SKM-1 (cell line): Measurements from ENCODE around the gene MBLAC2.

Experiments
- DNase-seq: peaks from one replicate; lab custom pipeline; 2025; ENCODE audit not compliant: unreplicated experiment; lab: John Stamatoyannopoulos, UW

MBLAC2 gene

DNA sequence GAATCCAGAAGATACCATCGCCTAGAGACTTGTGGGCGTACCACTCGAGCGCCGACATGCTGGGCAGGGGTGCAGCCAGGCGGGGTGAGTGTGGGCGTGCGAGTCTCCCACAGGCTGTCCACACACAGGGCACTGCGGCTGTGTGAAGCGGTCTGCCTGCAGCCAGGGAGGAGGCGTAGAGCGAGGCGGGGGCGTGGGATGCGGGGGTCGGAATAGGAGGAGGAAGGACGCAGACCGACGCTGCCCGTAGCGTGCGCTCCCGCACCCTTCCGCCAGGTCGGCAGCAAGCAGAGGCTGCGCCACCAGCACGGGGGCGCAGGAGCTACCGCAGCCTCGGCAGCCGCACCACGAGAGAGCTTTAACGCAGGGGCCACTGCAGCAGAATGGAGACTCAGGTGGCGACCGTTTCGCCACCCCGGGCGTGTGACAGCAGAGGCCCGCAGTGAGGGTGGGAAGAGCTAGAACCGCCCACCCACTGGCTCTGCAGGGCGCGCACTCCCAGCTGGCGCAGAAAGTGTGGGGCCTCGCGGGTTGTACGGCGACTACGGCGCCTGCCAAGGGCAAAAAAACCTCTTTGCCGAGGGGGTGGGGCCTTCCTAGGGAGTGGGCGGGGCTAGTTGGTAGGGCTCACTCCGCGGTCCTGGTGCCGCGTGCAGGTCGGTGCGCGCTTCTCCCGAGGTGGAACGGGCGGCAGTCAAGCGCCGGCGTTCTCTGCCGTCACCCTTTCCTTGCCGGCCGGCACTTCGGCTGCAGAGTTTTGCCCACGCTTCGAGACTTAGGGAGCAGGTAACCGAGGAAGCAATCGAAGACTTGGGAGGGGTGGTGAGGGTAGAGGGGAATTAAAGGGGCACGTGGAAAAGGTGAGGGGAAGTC lies at the start of gene MBLAC2, which contains the start of gene POLR3G:
Gene MBLAC2 (minus strand): TSS at position 537 of the 873 bp plus-strand sequence. CDS start 479 bp downstream, at position 58.
Gene POLR3G (plus strand): TSS at position 630 of the 873 bp plus-strand sequence. CDS start 10,704 bp downstream, outside the sequence.
- DNase-seq, result peak; percentile 90

DNA sequence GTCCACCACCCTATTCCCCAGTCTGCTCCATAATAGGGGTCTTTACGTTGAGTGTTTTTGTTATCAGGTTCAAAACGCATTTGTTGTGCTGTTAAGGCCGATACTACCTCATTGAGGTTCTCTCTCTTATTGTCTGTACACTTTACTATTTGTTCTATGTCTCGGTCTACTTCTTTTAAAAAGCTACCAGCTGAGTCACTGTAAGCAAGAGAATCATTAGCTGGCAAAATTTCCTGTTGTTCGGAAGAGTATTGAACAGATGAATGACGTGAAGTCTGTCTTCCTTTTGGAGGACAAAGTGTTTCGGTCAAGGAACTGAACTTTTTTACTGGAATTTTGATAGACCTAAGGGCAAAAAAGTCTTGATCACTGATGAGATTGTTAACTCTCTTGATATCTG lies 44.5 kb upstream of the MBLAC2 start:
- DNase-seq, result no peak

DNA sequence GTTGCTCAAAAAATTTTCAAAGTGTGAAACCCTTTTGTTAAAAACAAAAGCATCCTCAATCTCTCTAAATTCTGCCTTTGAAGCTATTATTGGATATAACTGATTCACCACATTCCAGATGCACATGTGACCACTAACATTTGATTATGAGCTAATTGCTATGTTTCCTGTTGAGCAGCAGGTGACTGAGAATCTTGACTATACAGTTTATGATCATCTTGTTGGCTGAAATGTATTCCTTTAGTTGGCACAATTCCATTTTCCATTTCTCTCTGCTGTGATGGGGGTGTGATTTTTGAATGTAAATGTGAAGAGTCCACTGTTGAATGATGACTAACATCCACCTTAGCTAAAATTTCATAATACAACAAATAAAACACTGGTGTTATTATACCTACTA lies 44.1 kb upstream of the MBLAC2 start:
- no peak for DNase-seq

GRCh38 chr5:90514520-90514919 lies 39.9 kb upstream of the MBLAC2 start:
- no peak for DNase-seq

DNA sequence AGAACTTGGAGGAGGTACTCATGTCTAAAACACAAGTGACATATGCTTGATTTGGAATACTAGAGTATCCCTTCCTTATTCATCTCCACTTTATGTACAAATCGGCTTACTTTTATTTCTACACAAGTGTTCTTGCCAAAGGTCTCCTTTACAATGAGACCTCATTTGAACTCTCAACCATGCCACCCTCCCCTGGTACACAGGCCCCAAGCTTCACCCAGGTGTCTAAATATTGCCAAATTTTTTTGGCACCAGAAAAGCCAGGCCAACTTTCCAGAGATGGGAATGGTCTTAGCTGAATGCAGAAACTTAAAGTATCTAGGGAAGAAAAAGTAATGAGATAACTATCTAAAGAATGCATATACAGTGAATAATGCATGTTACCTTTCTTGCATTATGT lies 35.9 kb upstream of the MBLAC2 start:
- DNase-seq, result no peak

DNA sequence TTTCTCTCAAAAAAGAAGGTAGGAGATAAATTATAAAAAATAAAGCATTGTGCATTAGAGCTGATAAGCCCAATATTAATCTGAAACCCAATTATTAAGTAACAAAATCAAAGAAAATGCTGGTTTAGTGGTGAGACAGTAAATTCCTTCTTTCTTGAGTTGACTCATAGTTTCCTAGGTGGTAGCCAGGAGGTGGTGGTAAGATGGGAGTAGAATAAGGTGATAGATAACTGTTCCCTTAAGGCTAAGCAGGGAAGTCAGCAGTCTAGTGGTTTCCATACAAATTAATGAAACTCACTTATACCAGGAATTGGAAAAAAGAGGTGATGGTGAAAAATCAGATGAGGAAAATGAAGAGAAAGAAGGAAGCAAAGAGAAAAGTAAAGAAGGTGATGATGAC lies 31.6 kb upstream of the MBLAC2 start:
- DNase-seq, result no peak

DNA sequence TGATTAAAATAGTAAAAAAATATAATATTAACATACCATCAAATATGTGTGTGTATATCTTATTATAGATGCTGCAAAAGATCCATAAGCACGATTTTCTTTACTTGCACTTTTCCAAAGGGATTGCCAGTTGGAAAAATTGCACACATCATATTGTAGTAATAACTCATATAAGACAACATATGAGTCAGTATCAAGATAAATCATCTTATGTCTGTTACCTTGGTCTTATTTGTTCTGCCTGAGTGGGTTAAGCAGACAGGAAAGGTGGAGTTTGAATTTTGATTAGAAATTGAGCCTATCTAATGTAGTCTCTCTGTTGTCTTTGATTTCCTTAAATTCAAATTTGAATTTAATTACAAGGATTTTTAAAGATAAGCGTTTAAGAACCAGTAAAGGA lies 30.2 kb upstream of the MBLAC2 start:
- DNase-seq, result no peak

GRCh38 chr5:90503596-90503995 lies 29.0 kb upstream of the MBLAC2 start:
- DNase-seq, result no peak

- no peak for DNase-seq
Measured at GRCh38 chr5:90495146-90495545, 20.6 kb upstream of the MBLAC2 start.

- no peak for DNase-seq
Measured at GRCh38 chr5:90494043-90494442, 19.5 kb upstream of the MBLAC2 start.

- DNase-seq, result no peak
Measured at GRCh38 chr5:90488791-90489190, 14.2 kb upstream of the MBLAC2 start.

GRCh38 chr5:90484540-90484939 lies 10.0 kb upstream of the MBLAC2 start:
- DNase-seq, result no peak

GRCh38 chr5:90483206-90483605 lies 8.6 kb upstream of the MBLAC2 start:
- no peak for DNase-seq

- no peak for DNase-seq
Measured at GRCh38 chr5:90480699-90481098, 6.1 kb upstream of the MBLAC2 start.

- DNase-seq, result no peak
Measured at GRCh38 chr5:90479611-90480385, 5.2 kb upstream of the MBLAC2 start.

DNA sequence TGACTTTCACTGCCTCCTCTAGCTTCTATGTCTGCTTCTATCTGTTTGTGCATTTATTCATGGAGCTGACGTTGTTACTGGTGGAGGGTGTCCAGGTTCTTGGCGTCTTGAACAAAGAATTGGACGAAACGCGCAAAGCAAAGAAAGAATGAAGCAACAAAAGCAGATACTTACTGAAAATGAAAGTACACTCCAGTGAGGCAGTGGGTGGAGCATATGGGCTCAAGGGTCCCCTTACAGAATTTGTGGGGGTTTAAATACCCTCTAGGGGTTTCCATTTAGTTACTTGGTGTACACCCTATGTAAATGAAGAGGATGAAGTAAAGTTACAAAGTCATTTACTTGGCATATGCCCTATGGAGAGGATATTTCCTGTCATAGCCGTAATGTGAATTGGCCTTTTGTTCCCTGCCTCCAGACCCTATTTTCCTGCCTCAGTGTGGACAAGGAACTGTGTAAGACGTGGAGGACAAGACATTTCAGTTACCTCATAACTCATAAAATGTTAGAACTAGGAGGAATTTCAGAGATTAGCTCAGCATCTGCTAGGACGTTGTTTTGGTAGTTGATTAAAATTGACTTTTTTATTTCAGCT lies 3.1 kb upstream of the MBLAC2 start:
- DNase-seq, result no peak

- no peak for DNase-seq
Measured at GRCh38 chr5:90477073-90477472, 2.5 kb upstream of the MBLAC2 start.

DNA sequence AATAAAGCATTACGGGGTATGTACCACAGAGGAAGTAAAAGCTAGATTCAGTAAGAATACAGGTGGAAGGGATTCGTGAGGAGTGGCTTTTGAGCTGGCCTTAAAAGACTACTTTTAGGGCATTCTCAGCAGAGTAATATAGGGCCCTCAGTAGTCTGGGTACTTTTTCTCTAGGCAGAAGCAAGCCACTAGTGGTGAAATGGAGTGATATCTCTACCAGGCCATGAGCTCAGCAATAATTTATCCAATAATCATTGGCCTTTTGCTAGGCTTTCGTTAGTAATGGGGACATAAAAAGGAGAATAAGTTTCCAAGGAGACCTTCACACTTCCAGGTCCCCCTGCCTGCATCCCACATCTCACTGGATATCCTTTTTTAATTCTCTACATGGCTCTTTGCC lies 1.8 kb upstream of the MBLAC2 start:
- DNase-seq, result no peak

- no peak for DNase-seq
Measured at GRCh38 chr5:90475436-90475980, 937 bp upstream of the MBLAC2 start.

GRCh38 chr5:90473396-90474234 lies 956 bp downstream of the MBLAC2 start:
- DNase-seq, result peak; percentile 3
